IPS DF 19.7 (cell line): ENCODE measurements around the gene CES3.
"Not testable (repeated sequence)": the region's sequence is repeated elsewhere in the genome, so short reads cannot be mapped to it uniquely, and the experiment has no call there.

ENCODE experiments used
- DNase-seq: peaks from one replicate; pipeline ENCODE4 v3.0.0-alpha.2; 2013; ENCODE audit warnings: low read depth, low spot score

The CES3 gene

GRCh38 chr16:66926171-66926947 is 34.7 kb upstream of the CES3 start:
- no peak for DNase-seq

GRCh38 chr16:66926961-66927436 is 34.1 kb upstream of the CES3 start:
- DNase-seq = no peak

- DNase-seq = no peak
These were observed 33.0 kb upstream of the CES3 start for GRCh38 chr16:66927918-66928649.

- DNase-seq = no peak
These were observed 32.2 kb upstream of the CES3 start for GRCh38 chr16:66928702-66929388.

- no peak for DNase-seq
These were observed 30.9 kb upstream of the CES3 start for GRCh38 chr16:66930189-66930588.

- DNase-seq = no peak
These were observed 29.4 kb upstream of the CES3 start for GRCh38 chr16:66931665-66932064.

GRCh38 chr16:66932076-66932475 is 29.0 kb upstream of the CES3 start:
- no peak for DNase-seq

- DNase-seq = no peak
These were observed 27.3 kb upstream of the CES3 start for GRCh38 chr16:66933776-66934137.

GRCh38 chr16:66934138-66934838 is 26.8 kb upstream of the CES3 start, which contains the start of gene CIAO2B:
Gene CIAO2B, minus strand, starts transcription at chr16:66934402. Its CDS starts 38 bp downstream, at chr16:66934364.
- DNase-seq = no peak

- not testable (repeated sequence) for DNase-seq
These were observed 26.2 kb upstream of the CES3 start for GRCh38 chr16:66934839-66935313.

- no peak for DNase-seq
These were observed 25.6 kb upstream of the CES3 start, which contains the start of gene CES2 for GRCh38 chr16:66935314-66936011. Gene CES2, plus strand, starts transcription at chr16:66935516. Its CDS starts 120 bp downstream, at chr16:66935636.

GRCh38 chr16:66936462-66936861 is 24.6 kb upstream of the CES3 start:
- DNase-seq = no peak

- no peak for DNase-seq
These were observed 24.0 kb upstream of the CES3 start for GRCh38 chr16:66936889-66937554.

GRCh38 chr16:66937725-66938337 is 23.2 kb upstream of the CES3 start:
- DNase-seq = no peak

- DNase-seq = no peak
These were observed 21.7 kb upstream of the CES3 start for GRCh38 chr16:66939366-66939765.

GRCh38 chr16:66940236-66940635 is 20.8 kb upstream of the CES3 start:
- DNase-seq = no peak

- no peak for DNase-seq
These were observed 18.1 kb upstream of the CES3 start for GRCh38 chr16:66942981-66943380.

GRCh38 chr16:66943426-66944053 is 17.5 kb upstream of the CES3 start:
- DNase-seq = no peak

- DNase-seq = no peak
These were observed 17.0 kb upstream of the CES3 start for GRCh38 chr16:66944054-66944441.
